Measurements from ENCODE around the gene MYH8. TPM values are rescaled to one million over a fixed set of nuclear protein-coding genes. Genes with fewer than 3 reads are reported as not detected.

Gene MYH8
- total RNA-seq, 4 donors from 2014 or later: not detected

GRCh38 chr17:10403589-10403988, 18.2 kb downstream of the MYH8 start:
- Histone ChIP-seq H3K4me1 (no peaks in the 10 kb centered on the region), H3K27ac (no peak overlapping the region), H3K27me3 (no peaks in the 10 kb centered on the region), H3K4me3 (no peak overlapping the region), H3K36me3 (no peaks in the 10 kb centered on the region), H3K9me3 (no peaks in the 10 kb centered on the region)
- TF ChIP-seq POLR2A (IDR thresholded peaks at IDR 0.05) (no peak), CTCF (IDR thresholded peaks at IDR 0.05) (no peak)
- DNase-seq: no peak
- intact Hi-C loops (cut with DNase I; ENCODE audit: low total_unique reads): no loop called here

- no peaks in the 10 kb centered on the region for H3K9me3 ChIP-seq
- intact Hi-C loops (cut with DNase I; ENCODE audit: low total_unique reads): no loop called here
- no peak for DNase-seq
Measured at GRCh38 chr17:10398352-10398751, 23.4 kb downstream of the MYH8 start.

GRCh38 chr17:10396524-10397163, 25.1 kb downstream of the MYH8 start:
- no peak overlapping the region for H3K4me3 ChIP-seq
- TF ChIP-seq POLR2A (IDR thresholded peaks at IDR 0.05) (no peak), CTCF (IDR thresholded peaks at IDR 0.05) (no peak)
- H3K4me1 ChIP-seq: no peaks in the 10 kb centered on the region
- H3K36me3 ChIP-seq: no peaks in the 10 kb centered on the region
- intact Hi-C loops (cut with DNase I; ENCODE audit: low total_unique reads): no loop called here
- H3K27ac ChIP-seq: no peak overlapping the region
- H3K27me3 ChIP-seq: no peaks in the 10 kb centered on the region
- H3K9me3 ChIP-seq: no peaks in the 10 kb centered on the region
- no peak for DNase-seq

More at GRCh38 chr17:10398352-10398751, 23.4 kb downstream of the MYH8 start:
- H3K4me1 ChIP-seq: no peaks in the 10 kb centered on the region
- no peaks in the 10 kb centered on the region for H3K36me3 ChIP-seq
- no peak overlapping the region for H3K4me3 ChIP-seq
- H3K27me3 ChIP-seq: no peaks in the 10 kb centered on the region
- no peak for TF ChIP-seq CTCF (IDR thresholded peaks at IDR 0.05)
- TF ChIP-seq POLR2A (IDR thresholded peaks at IDR 0.05): no peak
- H3K27ac ChIP-seq: no peak overlapping the region

- Histone ChIP-seq H3K27ac (no peak overlapping the region), H3K4me3 (no peak overlapping the region), H3K27me3 (no peaks in the 10 kb centered on the region), H3K9me3 (no peaks in the 10 kb centered on the region), H3K4me1 (no peaks in the 10 kb centered on the region), H3K36me3 (no peaks in the 10 kb centered on the region)
- intact Hi-C loops (cut with DNase I; ENCODE audit: low total_unique reads): no loop called here
- no peak for DNase-seq
- TF ChIP-seq CTCF (IDR thresholded peaks at IDR 0.05) (no peak), POLR2A (IDR thresholded peaks at IDR 0.05) (no peak)
Measured at GRCh38 chr17:10394201-10394887, 27.4 kb downstream of the MYH8 start.

- DNase-seq: no peak
- no peaks in the 10 kb centered on the region for H3K9me3 ChIP-seq
- H3K27me3 ChIP-seq: no peaks in the 10 kb centered on the region
- H3K27ac ChIP-seq: no peak overlapping the region
- intact Hi-C loops (cut with DNase I; ENCODE audit: low total_unique reads): no loop called here
- TF ChIP-seq POLR2A (IDR thresholded peaks at IDR 0.05) (no peak), CTCF (IDR thresholded peaks at IDR 0.05) (no peak)
- H3K36me3 ChIP-seq: no peaks in the 10 kb centered on the region
- H3K4me1 ChIP-seq: no peaks in the 10 kb centered on the region
- no peak overlapping the region for H3K4me3 ChIP-seq
Measured at GRCh38 chr17:10392880-10393279, 28.9 kb downstream of the MYH8 start.

All from uterus (tissue), 4 donors.